NB4 (cell line): Measurements from ENCODE around the gene CCDC18.

Experiments
- POLR2A ChIP-seq: IDR thresholded peaks from 2 replicates; pipeline ENCODE4 v1.6.1; 2011; ENCODE audit warnings: mild to moderate bottlenecking; ENCODE audit not compliant: insufficient read length; ENCODE audit errors: extremely low read depth
- TF ChIP-seq, protein P1 (sequence below): IDR thresholded peaks from one replicate; pipeline ENCODE4 v1.5.1; 2012; ENCODE audit warnings: low read depth, low read length
- TF ChIP-seq, protein P2 (sequence below): IDR thresholded peaks from 2 replicates; pipeline ENCODE4 v1.6.1; 2011; ENCODE audit warnings: low read depth, low read length

DNA sequence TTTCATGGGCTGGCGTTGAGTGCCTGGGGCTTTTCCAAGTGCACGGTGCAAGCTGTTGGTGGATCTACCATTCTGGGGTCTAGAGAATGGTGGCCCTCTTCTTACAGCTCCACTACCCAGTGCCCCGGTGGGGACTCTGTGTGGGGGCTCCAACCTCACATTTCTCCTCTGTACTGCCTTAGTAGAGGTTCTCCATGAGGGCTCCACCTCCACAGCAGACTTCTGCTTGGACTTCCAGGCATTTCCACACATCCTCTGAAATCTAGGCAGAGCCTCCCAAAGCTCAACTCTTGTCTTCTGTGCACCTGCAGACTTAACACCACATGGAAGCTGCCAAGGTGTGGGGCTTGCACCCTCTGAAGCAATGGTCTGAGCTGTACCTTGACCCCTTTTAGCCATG, 82.1 kb downstream of the CCDC18 start:
- TF ChIP-seq, protein P1, sequence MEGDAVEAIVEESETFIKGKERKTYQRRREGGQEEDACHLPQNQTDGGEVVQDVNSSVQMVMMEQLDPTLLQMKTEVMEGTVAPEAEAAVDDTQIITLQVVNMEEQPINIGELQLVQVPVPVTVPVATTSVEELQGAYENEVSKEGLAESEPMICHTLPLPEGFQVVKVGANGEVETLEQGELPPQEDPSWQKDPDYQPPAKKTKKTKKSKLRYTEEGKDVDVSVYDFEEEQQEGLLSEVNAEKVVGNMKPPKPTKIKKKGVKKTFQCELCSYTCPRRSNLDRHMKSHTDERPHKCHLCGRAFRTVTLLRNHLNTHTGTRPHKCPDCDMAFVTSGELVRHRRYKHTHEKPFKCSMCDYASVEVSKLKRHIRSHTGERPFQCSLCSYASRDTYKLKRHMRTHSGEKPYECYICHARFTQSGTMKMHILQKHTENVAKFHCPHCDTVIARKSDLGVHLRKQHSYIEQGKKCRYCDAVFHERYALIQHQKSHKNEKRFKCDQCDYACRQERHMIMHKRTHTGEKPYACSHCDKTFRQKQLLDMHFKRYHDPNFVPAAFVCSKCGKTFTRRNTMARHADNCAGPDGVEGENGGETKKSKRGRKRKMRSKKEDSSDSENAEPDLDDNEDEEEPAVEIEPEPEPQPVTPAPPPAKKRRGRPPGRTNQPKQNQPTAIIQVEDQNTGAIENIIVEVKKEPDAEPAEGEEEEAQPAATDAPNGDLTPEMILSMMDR = no peak
- no peak for TF ChIP-seq POLR2A
- TF ChIP-seq, protein P2, sequence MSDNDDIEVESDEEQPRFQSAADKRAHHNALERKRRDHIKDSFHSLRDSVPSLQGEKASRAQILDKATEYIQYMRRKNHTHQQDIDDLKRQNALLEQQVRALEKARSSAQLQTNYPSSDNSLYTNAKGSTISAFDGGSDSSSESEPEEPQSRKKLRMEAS = no peak
